ENCODE results near the gene TMEM158. TPM values are rescaled to one million over a fixed set of nuclear protein-coding genes. Genes with fewer than 3 reads are reported as not detected.

The TMEM158 gene
- total RNA-seq, 1 experiment from 2014 or later: 25.8 TPM

GRCh38 chr3:45188719-45189659 is 37.1 kb downstream of the TMEM158 start:
- RAD21 ChIA-PET (ENCODE audit: low non-redundant PET in 1 of 2, low total read pairs in 2 of 2, uncharacterized antibody in 2 of 2, unreplicated experiment in 2 of 2): no interaction called here
- Histone ChIP-seq H4K20me1 (ENCODE audit: insufficient read depth) (no peaks in the 10 kb centered on the region), H3K79me2 (ENCODE audit: insufficient read depth, low read length) (no peaks in the 10 kb centered on the region), H3K4me2 (ENCODE audit: low read length) (no peak overlapping the region), H3K4me3 (replicated peaks in 1 of 2; ENCODE audit: low read depth in 1 of 2, low read length in 2 of 2) (no peak overlapping the region), H2AFZ (ENCODE audit: low read depth, low read length, poor library complexity, severe bottlenecking) (no peak overlapping the region), H3K9me3 (ENCODE audit: control insufficient read depth in 1 of 2, insufficient read depth in 1 of 2, low read depth in 1 of 2, low read length in 2 of 2) (no peaks in the 10 kb centered on the region), H3K4me1 (ENCODE audit: control insufficient read depth in 1 of 2, insufficient read depth in 2 of 2, low read length in 2 of 2) (peaks cover 0 to under 1% of the 10 kb centered on the region in 2 experiments; a peak in 1 of 4 replicates), H3K27ac (ENCODE audit: low read depth, low read length) (no peak overlapping the region), H3K9me2 (ENCODE audit: insufficient read depth) (no peaks in the 10 kb centered on the region), H3K36me3 (ENCODE audit: control insufficient read depth in 1 of 2, insufficient read depth in 2 of 2, low read length in 2 of 2) (no peaks in the 10 kb centered on the region), H3K27me3 (ENCODE audit: insufficient read depth, low read length) (no peaks in the 10 kb centered on the region), H3K9ac (ENCODE audit: low read length) (no peak overlapping the region)
- CTCF ChIA-PET: no interaction called here
- POLR2A ChIA-PET: interaction anchor here (0.9 kb wide), 1 partner anchor 11 kb away, joined by 3 read pairs; no protein-coding TSS in a partner anchor
- no TSS peak for BruUV-seq (replicated peaks)
- ATAC-seq (no peak), DNase-seq (ENCODE audit: low read depth, low spot score) (no peak)
- no peak for TF ChIP-seq RAD21 (IDR thresholded peaks at IDR 0.05; ENCODE audit: low read depth)
- no peak for TF ChIP-seq EZH2 (IDR thresholded peaks at IDR 0.05)
- no peak for TF ChIP-seq SP1 (IDR thresholded peaks at IDR 0.05; ENCODE audit: low read depth)
- TF ChIP-seq ZFX (IDR thresholded peaks at IDR 0.05): no peak
- TF ChIP-seq SIN3A (IDR thresholded peaks at IDR 0.05; ENCODE audit: low read depth): no peak
- no peak for TF ChIP-seq SRF (IDR thresholded peaks at IDR 0.05; ENCODE audit: low read depth)
- no peak for TF ChIP-seq ZNF274 (IDR thresholded peaks at IDR 0.05; ENCODE audit: low read depth, low read length)
- TF ChIP-seq FOSL1 (IDR thresholded peaks at IDR 0.05; ENCODE audit: low read depth): no peak
- TF ChIP-seq CTCF (IDR thresholded peaks at IDR 0.05 in 2 of 3, conservative IDR thresholded peaks at IDR 0.05 in 1 of 3; ENCODE audit: borderline replicate concordance in 1 of 3, insufficient read depth in 1 of 3, low read depth in 2 of 3, low read length in 2 of 3): no peak
- TF ChIP-seq POLR2AphosphoS5 (IDR thresholded peaks at IDR 0.05; ENCODE audit: low read depth, low read length): no peak
- intact Hi-C loops (cut with micrococcal nuclease): no loop called here

Measured in HCT116 (cell line).